OCI-M1 (cell line): ENCODE measurements around the gene MGAT5.

ENCODE experiments used
- DNase-seq: peaks from one replicate; lab custom pipeline; 2025; lab: John Stamatoyannopoulos, UW

MGAT5 gene

DNA sequence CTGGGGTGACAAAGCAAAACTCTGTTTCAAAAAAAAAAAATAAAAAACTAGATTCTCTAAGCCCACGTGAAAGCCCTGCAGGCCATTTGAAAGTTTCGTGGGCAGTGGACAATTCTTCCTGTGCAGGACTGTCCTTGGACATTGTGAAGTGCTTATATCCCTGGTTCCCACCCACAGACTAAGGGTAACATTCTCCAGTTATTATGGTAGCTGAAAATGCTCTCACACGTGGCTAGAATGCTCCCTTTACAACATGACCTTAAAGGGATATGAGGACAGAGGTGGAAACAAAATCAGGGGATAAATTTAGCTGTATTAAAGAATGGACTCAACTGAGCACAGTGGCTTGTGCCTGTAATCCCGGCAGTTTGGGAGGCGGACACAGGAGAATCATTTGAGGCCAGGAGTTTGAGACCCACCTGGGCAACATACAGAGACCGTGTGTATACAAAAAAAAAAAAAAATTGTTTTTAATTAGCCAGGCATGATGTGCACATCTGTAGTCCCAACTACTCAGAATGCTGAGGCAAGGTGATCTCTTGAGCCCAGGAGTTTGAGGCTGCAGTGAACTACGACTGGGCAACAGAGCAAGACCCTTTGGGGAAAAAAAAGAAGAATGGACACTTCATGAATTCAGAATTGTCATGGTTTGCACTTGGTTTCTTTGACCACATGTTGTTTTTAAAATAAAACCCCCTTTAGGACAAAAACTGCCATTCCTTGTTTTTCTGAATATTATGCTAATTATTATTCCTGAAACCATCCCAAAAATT is 167.9 kb downstream of the MGAT5 start:
- DNase-seq: no peak

- DNase-seq: no peak
Observed at GRCh38 chr2:134425724-134426496, 172.0 kb downstream of the MGAT5 start.

GRCh38 chr2:134426721-134427120 is 172.8 kb downstream of the MGAT5 start:
- no peak for DNase-seq

DNA sequence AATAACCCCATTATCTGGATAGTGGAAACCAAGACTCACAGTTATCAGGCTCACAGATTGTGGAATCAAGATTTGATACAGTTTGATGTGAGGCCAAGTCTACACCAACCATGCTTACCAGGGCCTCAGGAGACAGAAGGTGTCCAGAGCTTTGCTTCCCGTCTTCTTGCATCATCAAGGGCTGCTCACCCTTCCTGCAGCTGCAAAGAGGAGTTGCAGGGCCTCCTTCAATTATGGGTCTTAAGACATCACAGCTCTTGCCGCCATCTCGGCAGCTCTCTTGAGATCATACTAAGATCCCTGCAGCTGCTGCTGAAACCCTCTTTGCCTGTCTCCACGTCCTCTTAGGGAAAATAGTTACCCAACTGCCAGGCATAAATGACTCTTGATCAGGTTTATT is 176.0 kb downstream of the MGAT5 start:
- no peak for DNase-seq

- no peak for DNase-seq
Observed at GRCh38 chr2:134431838-134432434, 178.1 kb downstream of the MGAT5 start.

GRCh38 chr2:134432435-134432883 is 178.6 kb downstream of the MGAT5 start:
- DNase-seq: no peak

GRCh38 chr2:134433469-134433868 is 179.6 kb downstream of the MGAT5 start:
- no peak for DNase-seq

- DNase-seq: no peak
Observed at GRCh38 chr2:134433979-134434378, 180.1 kb downstream of the MGAT5 start.

DNA sequence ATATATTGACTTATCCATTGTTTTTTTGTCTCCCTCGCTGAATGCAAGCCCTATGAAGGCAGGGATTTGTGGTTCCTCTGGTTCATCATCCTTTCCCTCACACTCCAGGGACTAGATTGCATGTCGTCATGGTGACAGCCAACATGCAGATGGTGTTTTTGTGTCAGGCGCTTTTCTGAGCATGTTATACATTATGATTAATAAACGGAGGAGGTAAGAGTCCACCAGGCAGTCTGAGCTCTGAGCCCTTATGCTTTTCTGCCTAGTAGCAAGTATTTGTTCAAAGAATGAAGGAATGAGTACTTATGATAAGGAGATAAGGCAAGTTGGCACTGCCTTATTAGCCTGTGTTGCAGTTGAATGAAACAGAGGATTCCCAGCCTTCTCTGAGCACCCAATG is 181.6 kb downstream of the MGAT5 start:
- DNase-seq: no peak

GRCh38 chr2:134435936-134436335 is 182.1 kb downstream of the MGAT5 start:
- DNase-seq: no peak

- no peak for DNase-seq
Observed at GRCh38 chr2:134436706-134437105, 182.8 kb downstream of the MGAT5 start.

- DNase-seq: no peak
Observed at GRCh38 chr2:134438371-134438770, 184.5 kb downstream of the MGAT5 start.

DNA sequence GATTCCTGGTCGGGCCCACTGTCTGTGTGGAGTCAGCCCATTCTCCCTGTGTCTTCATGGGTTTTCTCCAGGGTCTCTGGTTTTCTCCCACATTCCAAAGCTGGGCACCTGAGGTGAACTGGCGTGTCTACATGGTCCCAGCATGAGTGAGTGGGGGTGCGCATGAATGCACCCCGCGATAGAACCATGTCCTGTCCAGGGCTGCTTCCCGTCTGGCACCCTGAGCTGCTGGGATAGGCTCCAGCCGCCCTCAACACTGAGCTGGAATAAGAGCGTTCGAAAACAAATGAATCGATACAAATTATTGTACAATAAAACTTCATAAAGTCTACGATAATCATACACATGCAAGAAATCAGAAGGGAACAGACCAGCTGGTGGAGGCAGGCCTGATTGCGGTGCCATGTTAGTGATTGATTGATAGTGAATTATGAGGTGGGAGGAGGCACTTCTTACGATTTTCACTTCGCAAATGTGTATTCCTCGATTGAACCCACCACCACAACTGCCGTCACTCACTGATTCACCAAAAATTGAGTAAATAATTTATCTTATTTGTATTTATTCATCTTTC is 186.6 kb downstream of the MGAT5 start:
- no peak for DNase-seq

GRCh38 chr2:134441153-134441863 is 187.4 kb downstream of the MGAT5 start:
- DNase-seq: no peak

DNA sequence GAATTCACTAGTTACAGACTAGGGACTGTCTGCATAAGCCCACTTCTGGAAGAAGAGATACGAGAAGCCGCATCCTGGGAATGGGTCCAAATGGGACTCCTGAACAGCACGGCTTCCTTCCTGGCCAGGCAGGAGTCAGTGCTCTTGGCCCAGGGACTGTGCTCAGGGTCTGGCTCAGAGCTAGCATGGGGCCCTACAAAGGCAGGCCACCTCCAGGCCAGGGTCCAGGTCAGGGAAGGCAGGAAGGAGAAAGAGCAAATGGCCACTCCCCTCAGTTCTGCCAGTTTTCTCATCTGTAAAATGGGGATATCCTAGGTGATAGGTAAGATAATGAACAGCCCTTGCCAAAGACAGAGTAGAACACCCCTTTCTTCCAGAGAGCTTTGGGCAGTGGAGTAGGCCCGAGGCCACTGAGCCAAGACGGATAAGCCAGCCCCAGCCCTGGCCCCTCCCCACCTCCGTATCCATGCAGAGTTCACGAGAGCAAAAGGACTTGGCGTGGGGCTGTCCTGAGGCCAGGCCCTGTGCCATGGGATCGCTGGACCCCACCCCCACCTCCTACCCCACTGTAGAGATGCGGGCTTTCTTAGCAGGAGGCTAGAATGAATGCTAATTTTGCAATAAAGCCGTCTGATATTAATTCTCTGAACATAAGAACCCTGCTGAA is 190.1 kb downstream of the MGAT5 start:
- DNase-seq: no peak

- DNase-seq: no peak
Observed at GRCh38 chr2:134445116-134445515, 191.2 kb downstream of the MGAT5 start.

GRCh38 chr2:134445985-134446382 is 192.1 kb downstream of the MGAT5 start:
- DNase-seq: no peak

GRCh38 chr2:134446383-134447017 is 192.6 kb downstream of the MGAT5 start:
- no peak for DNase-seq

DNA sequence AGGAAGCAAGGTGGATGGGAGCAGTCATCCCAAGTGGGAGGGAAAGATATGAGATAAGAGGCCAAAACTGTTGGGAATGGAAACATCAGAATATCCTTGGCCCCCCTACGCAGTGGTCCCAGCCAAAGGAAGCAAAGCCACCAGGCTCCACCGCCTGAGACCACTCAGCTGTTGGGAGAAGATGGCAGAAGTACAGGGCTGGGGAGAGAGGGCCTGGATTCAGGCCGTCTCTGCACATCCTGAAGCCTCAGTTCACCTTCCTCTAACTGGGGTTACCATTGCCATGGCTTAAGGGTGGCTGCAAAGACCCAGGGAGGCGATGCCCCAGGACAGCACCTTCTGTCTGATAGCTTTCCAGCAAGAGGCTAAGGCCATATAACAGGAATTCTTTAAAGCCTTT is 193.8 kb downstream of the MGAT5 start:
- no peak for DNase-seq

DNA sequence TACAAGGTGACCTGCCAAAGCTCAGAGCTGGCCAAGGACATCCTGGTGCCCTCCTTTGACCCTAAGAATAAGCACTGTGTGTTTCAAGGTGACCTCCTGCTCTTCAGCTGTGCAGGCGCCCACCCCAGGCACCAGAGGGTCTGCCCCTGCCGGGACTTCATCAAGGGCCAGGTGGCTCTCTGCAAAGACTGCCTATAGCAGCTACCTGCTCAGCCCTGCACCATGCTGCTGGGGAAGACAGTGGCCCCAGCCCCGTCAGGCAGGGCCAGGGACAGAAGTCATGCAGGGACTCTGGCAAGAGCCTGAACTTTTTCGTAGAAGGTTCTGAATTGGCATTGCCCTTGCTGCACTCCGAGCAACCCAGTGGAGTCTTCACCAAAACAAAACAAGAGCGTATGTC is 194.8 kb downstream of the MGAT5 start:
- DNase-seq: no peak

DNA sequence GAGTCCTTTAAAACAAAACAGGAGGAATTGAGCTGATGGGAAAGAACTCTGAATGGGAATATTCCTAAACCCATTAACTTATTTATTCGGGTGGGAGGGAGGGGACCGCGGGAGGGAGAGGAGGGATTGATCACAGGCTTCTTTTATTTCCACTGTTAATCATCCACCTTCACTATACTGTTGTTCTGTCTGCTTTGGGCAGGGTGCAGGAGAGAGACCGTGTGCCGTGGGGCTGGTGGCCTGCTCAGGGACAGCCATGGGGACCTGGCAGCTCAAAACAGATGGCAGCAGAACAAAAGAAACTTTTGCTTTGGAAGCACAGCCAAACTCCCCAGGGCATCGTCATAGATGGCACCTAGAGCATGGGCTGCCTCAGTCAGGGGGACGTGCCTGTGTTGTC is 195.3 kb downstream of the MGAT5 start:
- no peak for DNase-seq
